OCI-LY7 (cell line): ENCODE data around the gene RP9. TPM values are rescaled to one million over a fixed set of nuclear protein-coding genes. Genes with fewer than 3 reads are reported as not detected.

Experiments
- BruUV-seq: library from RNA; stranded (reverse); fragments of 400-500 nt; replicated peaks from 2 replicates; lab custom pipeline; 2021; lab: Mats Ljungman, UMichigan
- CTCF ChIA-PET: fragments of 300-600 bp; sonication (Branson Sonifier 250); formaldehyde crosslinking; loops from one replicate; lab custom pipeline; 2022; ENCODE audit warnings: antibody characterized with exemption; ENCODE audit not compliant: unreplicated experiment; lab: Charles Lee
- POLR2A ChIA-PET: fragments of 300-600 bp; sonication (Branson Sonifier 250); formaldehyde crosslinking; loops from one replicate; lab custom pipeline; 2022; ENCODE audit warnings: antibody characterized with exemption; lab: Charles Lee
- DNase-seq: peaks from one replicate; pipeline ENCODE4 v3.0.0-alpha.2; 2015; ENCODE audit warnings: low spot score
- H2AFZ ChIP-seq: fragments of 200-600 bp; sonication (generic), shearing (Covaris generic); 2 replicates; pipeline ENCODE4 v1.6.1; 2014; ENCODE audit warnings: mild to moderate bottlenecking, antibody characterized with exemption, low read length, moderate library complexity
- H3K27ac ChIP-seq: fragments of 200-600 bp; sonication (generic); 2 replicates; pipeline ENCODE4 v1.5.1; 2014; ENCODE audit warnings: mixed run types, low read depth, mild to moderate bottlenecking, moderate library complexity, low read length, inconsistent platforms; ENCODE audit not compliant: poor library complexity, severe bottlenecking
- H3K36me3 ChIP-seq: fragments of 200-600 bp; sonication (generic); 2 replicates; pipeline ENCODE4 v1.6.1; 2014; ENCODE audit warnings: mild to moderate bottlenecking, antibody characterized with exemption, low read length, moderate library complexity, mixed read lengths; ENCODE audit not compliant: insufficient read depth
- H3K4me1 ChIP-seq: fragments of 200-600 bp; sonication (generic); 2 replicates; pipeline ENCODE4 v1.5.1; 2014; ENCODE audit warnings: mild to moderate bottlenecking, low read length; ENCODE audit not compliant: insufficient read depth, poor library complexity, severe bottlenecking
- H3K4me2 ChIP-seq: fragments of 200-600 bp; sonication (generic); 2 replicates; pipeline ENCODE4 v1.6.1; 2014; ENCODE audit warnings: mild to moderate bottlenecking, low read length
- H3K4me3 ChIP-seq: fragments of 200-600 bp; sonication (generic); 2 replicates; pipeline ENCODE4 v1.5.1; 2014; ENCODE audit warnings: mild to moderate bottlenecking, low read depth, low read length; ENCODE audit not compliant: poor library complexity, severe bottlenecking
- H3K79me2 ChIP-seq: fragments of 200-600 bp; sonication (generic); 2 replicates; pipeline ENCODE4 v1.6.1; 2016; ENCODE audit warnings: low read depth, mild to moderate bottlenecking, low read length, moderate library complexity, mixed read lengths; ENCODE audit not compliant: insufficient read depth
- H3K9me2 ChIP-seq: fragments of 200-600 bp; sonication (generic); 2 replicates; pipeline ENCODE4 v1.6.1; 2016; ENCODE audit warnings: mild to moderate bottlenecking, low read length, mixed read lengths; ENCODE audit not compliant: insufficient read depth
- H3K9me3 ChIP-seq: fragments of 200-600 bp; sonication (generic); 2 replicates; pipeline ENCODE4 v1.6.1; 2014; ENCODE audit warnings: mild to moderate bottlenecking, mixed run types, low read length, mixed read lengths
- H4K20me1 ChIP-seq: fragments of 200-600 bp; sonication (generic); 2 replicates; pipeline ENCODE4 v1.6.1; 2014; ENCODE audit warnings: mild to moderate bottlenecking, antibody characterized with exemption, low read length, moderate library complexity, mixed read lengths; ENCODE audit not compliant: insufficient read depth
- EZH2phosphoT487 ChIP-seq: fragments of 200-600 bp; sonication (generic); IDR thresholded peaks from 2 replicates; pipeline ENCODE4 v1.6.1; 2018; ENCODE audit warnings: low read depth, borderline replicate concordance, mild to moderate bottlenecking, mixed run types, antibody characterized with exemption, low read length, moderate library complexity, mixed read lengths
- intact Hi-C: fragments of 100-400 bp; cut with micrococcal nuclease; formaldehyde crosslinking; loops from one replicate; pipeline ENCODE4 v1.10.0; 2022; ENCODE audit not compliant: unreplicated experiment
- total RNA-seq, 2 experiments: library from RNA; depleted of rRNA in 1 of 2; stranded (reverse); fragments of >200 nt in 1 of 2; shearing (Covaris generic) in 1 of 2; gene quantifications; 2 replicates each; pipeline ENCODE4 v1.2.3, GENCODE V29; 2014 to 2022
- TF ChIP-seq, protein P1 (sequence below): fragments of 200-600 bp; sonication (generic); conservative IDR thresholded peaks from 2 replicates; pipeline ENCODE4 v1.5.1; 2014; ENCODE audit warnings: mild to moderate bottlenecking, antibody characterized with exemption, low read length, moderate library complexity, mixed read lengths

RP9 gene
- total RNA-seq, 2 experiments from 2014 or later = 22.0 to 23.3 TPM

DNA sequence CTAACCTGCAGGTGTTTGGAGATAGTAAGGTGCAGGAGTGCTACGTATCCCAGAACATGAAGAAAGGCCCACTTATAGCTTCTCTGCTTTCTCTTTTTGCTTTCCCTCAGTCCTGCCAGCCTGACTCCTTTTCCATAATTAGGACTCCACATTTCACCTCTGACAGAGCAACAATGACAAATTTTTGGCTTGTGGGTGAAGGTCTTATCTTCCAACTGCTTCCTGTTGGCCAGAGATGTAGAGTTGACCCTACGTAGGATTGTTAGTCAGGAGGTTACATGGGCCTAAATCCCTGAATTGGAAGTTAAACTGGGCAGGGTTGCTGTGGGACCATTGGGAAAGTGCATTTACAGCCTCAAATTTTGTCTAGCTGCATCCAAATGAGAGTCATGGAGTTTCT, 21.3 kb downstream of the RP9 start:
- Histone ChIP-seq H3K79me2 (no peaks in the 10 kb centered on the region), H3K27ac (no peak overlapping the region), H2AFZ (no peak overlapping the region), H3K9me2 (no peaks in the 10 kb centered on the region), H3K9me3 (no peaks in the 10 kb centered on the region), H3K4me1 (no peaks in the 10 kb centered on the region), H4K20me1 (no peaks in the 10 kb centered on the region), H3K4me3 (no peak overlapping the region), H3K36me3 (0 out of 2 replicates have a peak, but pooled peaks cover 3% of the 10 kb centered on the region), H3K4me2 (no peak overlapping the region)
- POLR2A ChIA-PET = interaction anchor here (0.9 to 1.1 kb wide), 2 partner anchors 15 to 25 kb away, joined by 3 to 4 read pairs; partner anchors contain the start of gene NT5C3A
- CTCF ChIA-PET = no interaction called here
- no peak for TF ChIP-seq EZH2phosphoT487
- TF ChIP-seq, protein P1, sequence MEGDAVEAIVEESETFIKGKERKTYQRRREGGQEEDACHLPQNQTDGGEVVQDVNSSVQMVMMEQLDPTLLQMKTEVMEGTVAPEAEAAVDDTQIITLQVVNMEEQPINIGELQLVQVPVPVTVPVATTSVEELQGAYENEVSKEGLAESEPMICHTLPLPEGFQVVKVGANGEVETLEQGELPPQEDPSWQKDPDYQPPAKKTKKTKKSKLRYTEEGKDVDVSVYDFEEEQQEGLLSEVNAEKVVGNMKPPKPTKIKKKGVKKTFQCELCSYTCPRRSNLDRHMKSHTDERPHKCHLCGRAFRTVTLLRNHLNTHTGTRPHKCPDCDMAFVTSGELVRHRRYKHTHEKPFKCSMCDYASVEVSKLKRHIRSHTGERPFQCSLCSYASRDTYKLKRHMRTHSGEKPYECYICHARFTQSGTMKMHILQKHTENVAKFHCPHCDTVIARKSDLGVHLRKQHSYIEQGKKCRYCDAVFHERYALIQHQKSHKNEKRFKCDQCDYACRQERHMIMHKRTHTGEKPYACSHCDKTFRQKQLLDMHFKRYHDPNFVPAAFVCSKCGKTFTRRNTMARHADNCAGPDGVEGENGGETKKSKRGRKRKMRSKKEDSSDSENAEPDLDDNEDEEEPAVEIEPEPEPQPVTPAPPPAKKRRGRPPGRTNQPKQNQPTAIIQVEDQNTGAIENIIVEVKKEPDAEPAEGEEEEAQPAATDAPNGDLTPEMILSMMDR = no peak
- BruUV-seq = no TSS peak
- DNase-seq = no peak
- intact Hi-C loops = no loop called here

DNA sequence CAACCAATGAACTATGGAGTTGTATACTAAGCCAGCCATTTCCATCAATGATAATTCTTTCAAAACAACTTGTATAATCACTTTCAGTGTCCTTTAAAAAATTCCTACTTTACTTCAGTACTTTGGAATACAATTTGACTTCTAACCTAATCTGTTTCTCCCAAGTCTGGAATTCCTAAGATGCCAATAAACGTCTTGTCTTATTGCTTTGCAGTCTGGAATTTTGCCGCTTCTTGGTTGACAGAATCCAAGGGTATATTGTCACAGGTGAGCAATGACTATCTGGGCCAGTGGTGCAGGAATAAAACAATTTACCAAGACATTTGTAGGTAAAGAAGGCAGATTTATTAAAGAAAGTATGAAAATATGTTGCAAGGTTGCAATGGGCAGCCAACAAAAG, 21.8 kb downstream of the RP9 start:
- Histone ChIP-seq H3K9me3 (no peaks in the 10 kb centered on the region), H3K4me2 (no peak overlapping the region), H3K79me2 (no peaks in the 10 kb centered on the region), H3K9me2 (no peaks in the 10 kb centered on the region), H3K4me3 (no peak overlapping the region), H3K36me3 (no peaks in the 10 kb centered on the region), H3K27ac (no peak overlapping the region), H2AFZ (no peak overlapping the region), H4K20me1 (no peaks in the 10 kb centered on the region), H3K4me1 (no peaks in the 10 kb centered on the region)
- ChIA-PET POLR2A (interaction anchor here (0.6 to 1.1 kb wide), 2 partner anchors 14 to 25 kb away, joined by 3 to 4 read pairs; no protein-coding TSS in a partner anchor), CTCF (no interaction called here)
- DNase-seq = no peak
- TF ChIP-seq EZH2phosphoT487 = no peak
- TF ChIP-seq, protein P1 = no peak
- BruUV-seq = no TSS peak
- intact Hi-C loops = no loop called here
